Neutrophil (primary cell): Measurements from ENCODE around the gene RECQL5.

Experiments used
- H3K27ac ChIP-seq: fragments of 200-600 bp; sonication (generic); 2 replicates; pipeline ENCODE4 v1.5.1; 2016; ENCODE audit warnings: mild to moderate bottlenecking, moderate library complexity
- H3K27me3 ChIP-seq: fragments of 200-600 bp; sonication (generic); 2 replicates; pipeline ENCODE4 v1.6.0; 2016; ENCODE audit warnings: mild to moderate bottlenecking
- H3K36me3 ChIP-seq: fragments of 200-600 bp; sonication (generic); 2 replicates; pipeline ENCODE4 v1.5.1; 2017
- H3K4me1 ChIP-seq, 2 experiments: fragments of 200-600 bp in 1 of 2; sonication (generic) in 1 of 2; 1 replicate in 1 of 2; 2 replicates in 1 of 2; pipeline versions ENCODE4 v1.5.1 to v1.6.1; 2013 to 2016; ENCODE audit warnings: low read depth in 1 of 2, low read length in 1 of 2, mild to moderate bottlenecking in 1 of 2, moderate library complexity in 1 of 2; ENCODE audit not compliant: control insufficient read depth in 1 of 2, insufficient read depth in 1 of 2
- H3K4me3 ChIP-seq, 2 experiments: fragments of 200-600 bp in 1 of 2; sonication (generic) in 1 of 2; 1 replicate in 1 of 2; 2 replicates in 1 of 2; pipeline ENCODE4 v1.5.1; 2013 to 2016; ENCODE audit warnings: low read depth in 1 of 2, low read length in 1 of 2, mild to moderate bottlenecking in 1 of 2, moderate library complexity in 1 of 2
- H3K9me3 ChIP-seq: fragments of 200-600 bp; sonication (generic); 2 replicates; pipeline ENCODE4 v1.5.1; 2016
- TF ChIP-seq, protein P1 (sequence below): fragments of 200-600 bp; sonication (generic); IDR thresholded peaks from 2 replicates; pipeline ENCODE4 v1.5.1; 2016; ENCODE audit warnings: antibody characterized with exemption

The RECQL5 gene

DNA sequence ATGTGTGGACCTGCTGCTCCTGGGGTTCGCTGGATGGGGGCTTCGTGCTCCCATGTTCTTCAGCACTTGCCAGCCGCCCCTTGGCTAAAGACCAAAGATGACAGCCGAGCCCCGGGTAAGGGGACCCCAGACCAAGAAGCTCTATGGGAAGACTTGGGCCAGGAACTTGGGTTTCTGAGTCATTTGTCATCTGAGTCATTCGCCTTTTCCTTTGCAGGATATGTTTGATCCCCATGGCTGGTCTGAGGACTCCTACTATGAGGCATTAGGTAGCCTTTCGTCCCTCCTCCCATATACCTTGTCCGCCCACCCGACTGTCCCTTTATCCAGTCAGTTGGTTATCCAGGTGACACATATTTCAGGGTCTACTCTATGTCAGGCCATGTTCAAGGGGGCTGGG, 36.6 kb upstream of the RECQL5 start:
- Histone ChIP-seq H3K9me3 (no peaks in the 10 kb centered on the region), H3K27ac (no peak overlapping the region), H3K4me3 (no peak overlapping the region), H3K27me3 (no peaks in the 10 kb centered on the region), H3K4me1 (no peaks in the 10 kb centered on the region), H3K36me3 (peaks cover 98% of the 10 kb centered on the region)
- TF ChIP-seq, protein P1, sequence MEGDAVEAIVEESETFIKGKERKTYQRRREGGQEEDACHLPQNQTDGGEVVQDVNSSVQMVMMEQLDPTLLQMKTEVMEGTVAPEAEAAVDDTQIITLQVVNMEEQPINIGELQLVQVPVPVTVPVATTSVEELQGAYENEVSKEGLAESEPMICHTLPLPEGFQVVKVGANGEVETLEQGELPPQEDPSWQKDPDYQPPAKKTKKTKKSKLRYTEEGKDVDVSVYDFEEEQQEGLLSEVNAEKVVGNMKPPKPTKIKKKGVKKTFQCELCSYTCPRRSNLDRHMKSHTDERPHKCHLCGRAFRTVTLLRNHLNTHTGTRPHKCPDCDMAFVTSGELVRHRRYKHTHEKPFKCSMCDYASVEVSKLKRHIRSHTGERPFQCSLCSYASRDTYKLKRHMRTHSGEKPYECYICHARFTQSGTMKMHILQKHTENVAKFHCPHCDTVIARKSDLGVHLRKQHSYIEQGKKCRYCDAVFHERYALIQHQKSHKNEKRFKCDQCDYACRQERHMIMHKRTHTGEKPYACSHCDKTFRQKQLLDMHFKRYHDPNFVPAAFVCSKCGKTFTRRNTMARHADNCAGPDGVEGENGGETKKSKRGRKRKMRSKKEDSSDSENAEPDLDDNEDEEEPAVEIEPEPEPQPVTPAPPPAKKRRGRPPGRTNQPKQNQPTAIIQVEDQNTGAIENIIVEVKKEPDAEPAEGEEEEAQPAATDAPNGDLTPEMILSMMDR = no peak

GRCh38 chr17:75703191-75703590, 36.2 kb upstream of the RECQL5 start:
- Histone ChIP-seq H3K27ac (no peak overlapping the region), H3K4me1 (no peaks in the 10 kb centered on the region), H3K9me3 (no peaks in the 10 kb centered on the region), H3K36me3 (peaks cover 97% of the 10 kb centered on the region), H3K27me3 (no peaks in the 10 kb centered on the region), H3K4me3 (no peak overlapping the region)
- TF ChIP-seq, protein P1 = no peak

DNA sequence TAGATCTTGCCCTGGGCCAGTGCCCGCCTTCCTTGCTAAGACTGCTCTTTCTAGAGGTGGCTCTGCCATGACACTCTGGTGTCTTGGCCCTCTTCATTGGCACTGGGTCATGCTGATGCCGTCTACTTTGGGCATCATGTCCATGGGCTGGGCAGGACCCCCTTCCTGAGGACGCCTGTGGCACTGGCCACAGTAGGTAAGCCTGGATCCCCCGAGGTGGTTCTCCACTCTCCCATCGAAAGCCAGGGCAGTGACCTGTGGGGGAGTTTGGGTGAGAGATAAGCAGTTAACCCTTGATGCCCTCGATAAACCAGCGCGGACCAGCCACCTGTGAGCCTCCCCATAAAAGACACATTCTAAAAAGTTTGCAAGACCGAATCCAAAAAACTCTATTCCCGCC, 34.3 kb upstream of the RECQL5 start:
- Histone ChIP-seq H3K4me3 (no peak overlapping the region), H3K4me1 (no peaks in the 10 kb centered on the region), H3K36me3 (peaks cover 93% of the 10 kb centered on the region), H3K27me3 (no peaks in the 10 kb centered on the region), H3K9me3 (no peaks in the 10 kb centered on the region), H3K27ac (no peak overlapping the region)
- TF ChIP-seq, protein P1 = no peak

- no peaks in the 10 kb centered on the region for H3K4me1 ChIP-seq
Observed at GRCh38 chr17:75698659-75699058, 31.7 kb upstream of the RECQL5 start.

GRCh38 chr17:75697651-75698291, 30.8 kb upstream of the RECQL5 start:
- H3K27me3 ChIP-seq = no peaks in the 10 kb centered on the region
- no peak overlapping the region for H3K4me3 ChIP-seq
- H3K4me1 ChIP-seq = no peaks in the 10 kb centered on the region
- H3K36me3 ChIP-seq = peaks cover 90% of the 10 kb centered on the region
- H3K27ac ChIP-seq = no peak overlapping the region
- no peaks in the 10 kb centered on the region for H3K9me3 ChIP-seq
- TF ChIP-seq, protein P1 = no peak

More at GRCh38 chr17:75698659-75699058, 31.7 kb upstream of the RECQL5 start:
- Histone ChIP-seq H3K36me3 (peaks cover 91% of the 10 kb centered on the region), H3K4me3 (no peak overlapping the region), H3K27me3 (no peaks in the 10 kb centered on the region), H3K27ac (no peak overlapping the region), H3K9me3 (no peaks in the 10 kb centered on the region)
- TF ChIP-seq, protein P1 = no peak
